ENCODE measurements around the gene SLC6A19. TPM values are rescaled to one million over a fixed set of nuclear protein-coding genes. Genes with fewer than 3 reads are reported as not detected.

The SLC6A19 gene
- total and polyA plus RNA-seq, 11 donors, result not detected

- TF ChIP-seq POLR2A (IDR thresholded peaks at IDR 0.05) (no peak), CTCF (IDR thresholded peaks at IDR 0.05) (no peak)
- WGBS, 4 donors, result 52 to 57% (median 54%) methylated on average over 20 to 24 of the region's 24 CpGs
Measured at GRCh38 chr5:1217596-1218206, 16.3 kb downstream of the SLC6A19 start.

DNA sequence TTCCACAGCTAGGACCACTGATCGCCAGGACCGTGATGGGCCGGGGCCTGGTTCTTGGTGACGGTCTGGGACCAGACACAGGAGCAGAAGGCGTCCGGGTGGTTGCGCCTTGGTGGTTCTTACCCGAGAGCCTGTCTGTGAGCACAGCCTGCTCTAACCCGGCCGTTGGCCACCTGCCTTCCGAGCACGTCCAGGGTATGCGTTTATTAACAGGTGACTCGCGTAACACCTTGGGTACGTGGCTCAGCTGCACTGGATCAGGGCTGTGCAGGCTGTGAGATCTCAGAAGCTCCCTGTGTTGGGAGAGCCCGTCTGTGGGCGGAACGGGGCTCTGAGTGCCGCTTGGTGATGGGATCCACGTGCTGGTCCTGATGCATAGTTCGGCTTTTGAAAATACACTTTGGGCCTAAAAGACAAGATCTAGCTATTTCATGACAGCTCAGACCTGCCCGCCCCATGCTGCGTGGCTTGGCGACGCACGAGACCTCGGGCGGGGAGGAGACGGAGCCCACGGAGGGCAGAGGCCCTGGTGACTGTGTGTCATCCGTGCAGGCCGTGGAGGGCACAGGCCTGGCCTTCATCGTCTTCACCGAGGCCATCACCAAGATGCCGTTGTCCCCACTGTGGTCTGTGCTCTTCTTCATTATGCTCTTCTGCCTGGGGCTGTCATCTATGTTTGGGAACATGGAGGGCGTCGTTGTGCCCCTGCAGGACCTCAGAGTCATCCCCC is 17.1 kb downstream of the SLC6A19 start:
- no peak for ATAC-seq
- WGBS, 4 donors, result 85 to 88% (median 87%) methylated on average over 31 to 38 of the region's 38 CpGs
- intact Hi-C loops (cut with DNase I), result no loop called here
- peaks cover 0 to 5% (median 0%) of the 10 kb centered on the region in 9 donors for H3K27me3 ChIP-seq
- H3K4me1 ChIP-seq, result no peaks in the 10 kb centered on the region
- TF ChIP-seq POLR2A (IDR thresholded peaks at IDR 0.05) (no peak), CTCF (IDR thresholded peaks at IDR 0.05) (no peak)
- DNase-seq, result no peak
- H3K27ac ChIP-seq, result no peak overlapping the region
- H3K4me3 ChIP-seq, result no peak overlapping the region
- no peaks in the 10 kb centered on the region for H3K9me3 ChIP-seq
- no peaks in the 10 kb centered on the region for H3K36me3 ChIP-seq

More at GRCh38 chr5:1217596-1218206, 16.3 kb downstream of the SLC6A19 start:
- no peaks in the 10 kb centered on the region for H3K4me1 ChIP-seq
- DNase-seq (no peak), ATAC-seq (no peak)
- H3K27me3 ChIP-seq, result peaks cover 0 to 5% (median 0%) of the 10 kb centered on the region in 9 donors
- no peaks in the 10 kb centered on the region for H3K36me3 ChIP-seq
- no peaks in the 10 kb centered on the region for H3K9me3 ChIP-seq
- H3K27ac ChIP-seq, result no peak overlapping the region
- H3K4me3 ChIP-seq, result no peak overlapping the region
- intact Hi-C loops (cut with DNase I), result no loop called here

GRCh38 chr5:1219098-1219767 is 17.8 kb downstream of the SLC6A19 start:
- WGBS, 4 donors, result 74 to 78% (median 75%) methylated on average over 15 to 38 of the region's 38 CpGs
- H3K9me3 ChIP-seq, result no peaks in the 10 kb centered on the region
- no peak overlapping the region for H3K27ac ChIP-seq
- no peaks in the 10 kb centered on the region for H3K36me3 ChIP-seq
- H3K27me3 ChIP-seq, result peaks cover 0 to 5% (median 0%) of the 10 kb centered on the region in 9 donors
- intact Hi-C loops (cut with DNase I), result no loop called here
- H3K4me1 ChIP-seq, result no peaks in the 10 kb centered on the region
- no peak for DNase-seq
- ATAC-seq, result no peak
- no peak for TF ChIP-seq CTCF (IDR thresholded peaks at IDR 0.05)
- TF ChIP-seq POLR2A (IDR thresholded peaks at IDR 0.05), result no peak
- no peak overlapping the region for H3K4me3 ChIP-seq

DNA sequence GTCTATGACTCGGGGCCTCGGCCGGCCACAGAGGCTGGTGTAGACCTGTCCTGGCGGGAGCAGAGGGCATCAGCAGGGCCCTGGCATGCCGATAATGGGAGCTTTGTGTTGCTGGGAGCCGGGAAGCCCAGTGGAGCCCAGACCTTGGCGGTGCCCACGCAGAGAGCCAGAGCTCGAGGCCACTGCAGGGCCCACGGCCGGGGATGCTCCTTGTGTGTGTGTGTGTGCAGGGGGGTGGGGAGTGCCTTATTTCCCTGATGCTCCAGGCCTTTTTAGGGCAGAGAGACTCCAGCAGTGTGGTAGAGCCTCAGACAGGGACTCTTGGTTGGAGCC is 18.3 kb downstream of the SLC6A19 start:
- WGBS, 4 donors, result 80 to 83% (median 81%) methylated on average over 10 to 11 of the region's 11 CpGs
- Histone ChIP-seq H3K27ac (no peak overlapping the region), H3K9me3 (no peaks in the 10 kb centered on the region), H3K4me1 (no peaks in the 10 kb centered on the region), H3K36me3 (no peaks in the 10 kb centered on the region), H3K4me3 (no peak overlapping the region), H3K27me3 (peaks cover 0 to 8% (median 0%) of the 10 kb centered on the region in 9 donors)
- TF ChIP-seq POLR2A (IDR thresholded peaks at IDR 0.05), result no peak
- no peak for TF ChIP-seq CTCF (IDR thresholded peaks at IDR 0.05)
- DNase-seq (no peak), ATAC-seq (no peak)
- intact Hi-C loops (cut with DNase I), result loop anchor here in 1 of 10 donors (5.0 kb wide), 1 partner anchor 183 kb away; no protein-coding TSS in a partner anchor

All from heart left ventricle (tissue), 16 donors.